GM21447 (cell line): ENCODE results near the gene NSUN4.
"Not testable (repeated sequence)": the region's sequence is repeated elsewhere in the genome, so short reads cannot be mapped to it uniquely, and the experiment has no call there.

ENCODE experiments used
- ATAC-seq: cut with Tn5 transposase; IDR thresholded peaks from one replicate; pipeline ENCODE4 v1.9.1; 2021; ENCODE audit not compliant: unreplicated experiment

The NSUN4 gene

GRCh38 chr1:46340404-46341221 lies at the start of gene NSUN4:
TSS of gene NSUN4 (plus strand) at chr1:46340807. CDS start at chr1:46340827, 20 bp downstream.
- peak; percentile 85 for ATAC-seq

GRCh38 chr1:46295306-46295705 lies 45.3 kb upstream of the NSUN4 start:
- no peak for ATAC-seq

- no peak for ATAC-seq
Measured at GRCh38 chr1:46298387-46298786, 42.2 kb upstream of the NSUN4 start.

GRCh38 chr1:46300673-46301405 lies 39.8 kb upstream of the NSUN4 start:
- no peak for ATAC-seq

- no peak for ATAC-seq
Measured at GRCh38 chr1:46301406-46301807, 39.2 kb upstream of the NSUN4 start.

GRCh38 chr1:46301808-46302640 lies 38.6 kb upstream of the NSUN4 start:
- no peak for ATAC-seq

- no peak for ATAC-seq
Measured at GRCh38 chr1:46302641-46303037, 38.0 kb upstream of the NSUN4 start.

GRCh38 chr1:46303038-46303871 lies 37.4 kb upstream of the NSUN4 start, which contains the start of the genes LRRC41 and UQCRH:
TSS of gene LRRC41 (minus strand) at chr1:46303616. CDS start at chr1:46303322, 294 bp downstream.
TSS of gene UQCRH (plus strand) at chr1:46303698. CDS start at chr1:46303767, 69 bp downstream.
- ATAC-seq, result peak; percentile 75

- no peak for ATAC-seq
Measured at GRCh38 chr1:46303872-46304326, 36.7 kb upstream of the NSUN4 start.

GRCh38 chr1:46306159-46306530 lies 34.5 kb upstream of the NSUN4 start:
- ATAC-seq, result no peak

GRCh38 chr1:46309401-46310159 lies 31.0 kb upstream of the NSUN4 start:
- ATAC-seq, result no peak

- no peak for ATAC-seq
Measured at GRCh38 chr1:46310321-46310720, 30.3 kb upstream of the NSUN4 start.

- ATAC-seq, result no peak
Measured at GRCh38 chr1:46315669-46316403, 24.8 kb upstream of the NSUN4 start.

GRCh38 chr1:46317323-46317722 lies 23.3 kb upstream of the NSUN4 start:
- no peak for ATAC-seq

GRCh38 chr1:46319301-46319700 lies 21.3 kb upstream of the NSUN4 start:
- not testable (repeated sequence) for ATAC-seq

GRCh38 chr1:46319960-46320914 lies 20.4 kb upstream of the NSUN4 start:
- not testable (repeated sequence) for ATAC-seq

- ATAC-seq, result not testable (repeated sequence)
Measured at GRCh38 chr1:46322191-46322590, 18.4 kb upstream of the NSUN4 start.
